Osteoblast (primary cell): ENCODE data around the gene PALD1. TPM values are rescaled to one million over a fixed set of nuclear protein-coding genes. Genes with fewer than 3 reads are reported as not detected.

ENCODE experiments used
- DNase-seq: peaks from one replicate; pipeline ENCODE4 v3.0.0; 2011; ENCODE audit warnings: low spot score, mixed read lengths; ENCODE audit not compliant: insufficient read length; ENCODE audit errors: missing footprints
- H2AFZ ChIP-seq: 2 replicates; pipeline ENCODE4 v1.6.0; 2011; ENCODE audit warnings: mild to moderate bottlenecking, low read length
- H3K27ac ChIP-seq: 2 replicates; pipeline ENCODE4 v1.5.1; 2011; ENCODE audit warnings: mild to moderate bottlenecking, low read depth, low read length, moderate library complexity
- H3K27me3 ChIP-seq: 2 replicates; pipeline ENCODE4 v1.6.0; 2012; ENCODE audit warnings: mild to moderate bottlenecking, control low read depth, inconsistent platforms, low read length, moderate library complexity; ENCODE audit not compliant: insufficient read depth
- H3K36me3 ChIP-seq: 2 replicates; pipeline ENCODE4 v1.5.1; 2011; ENCODE audit warnings: mild to moderate bottlenecking, low read length, control low read depth, moderate library complexity; ENCODE audit not compliant: insufficient read depth
- H3K4me1 ChIP-seq: 2 replicates; pipeline ENCODE4 v1.5.1; 2011; ENCODE audit warnings: mild to moderate bottlenecking, low read length, control low read depth, moderate library complexity; ENCODE audit not compliant: insufficient read depth
- H3K4me2 ChIP-seq: 2 replicates; pipeline ENCODE4 v1.6.0; 2011; ENCODE audit warnings: mild to moderate bottlenecking, low read length; ENCODE audit not compliant: insufficient read depth
- H3K4me3 ChIP-seq: fragments of 200-600 bp; sonication (generic); 3 replicates; pipeline ENCODE4 v1.5.1; 2012; ENCODE audit warnings: mild to moderate bottlenecking, low read length, inconsistent platforms; ENCODE audit not compliant: insufficient read depth
- H3K79me2 ChIP-seq: 2 replicates; pipeline ENCODE4 v1.6.0; 2012; ENCODE audit warnings: mild to moderate bottlenecking, low read length, control low read depth, inconsistent platforms; ENCODE audit not compliant: insufficient read depth
- H3K9me3 ChIP-seq: 2 replicates; pipeline ENCODE4 v1.5.1; 2011; ENCODE audit warnings: low read depth, low read length, control low read depth
- H4K20me1 ChIP-seq: 2 replicates; pipeline ENCODE4 v1.6.0; 2012; ENCODE audit warnings: mild to moderate bottlenecking, low read length, control low read depth; ENCODE audit not compliant: insufficient read depth
- CTCF ChIP-seq: IDR thresholded peaks from 2 replicates; pipeline ENCODE4 v1.5.1; 2011; ENCODE audit warnings: mild to moderate bottlenecking, low read depth, low read length, moderate library complexity; ENCODE audit errors: extremely low read depth
- total RNA-seq: library from RNA; depleted of rRNA; stranded (reverse); fragments of >200 nt; gene quantifications from 2 replicates; pipeline ENCODE4 v1.2.3, GENCODE V29; 2012

Gene PALD1
- total RNA-seq, 1 donor, result under 0.01 TPM

GRCh38 chr10:70477661-70478162 lies 855 bp upstream of the PALD1 start:
- no peak for TF ChIP-seq CTCF
- Histone ChIP-seq H3K4me2 (no peak overlapping the region), H3K36me3 (no peaks in the 10 kb centered on the region), H3K27me3 (peaks cover 38% of the 10 kb centered on the region), H2AFZ (no peak overlapping the region), H3K9me3 (no peaks in the 10 kb centered on the region), H4K20me1 (no peaks in the 10 kb centered on the region), H3K4me3 (peak overlapping the region; percentile 60), H3K79me2 (no peaks in the 10 kb centered on the region), H3K4me1 (no peaks in the 10 kb centered on the region), H3K27ac (no peak overlapping the region)
- DNase-seq, result peak; percentile 82

GRCh38 chr10:70479165-70479581 lies 606 bp downstream of the PALD1 start:
- H3K9me3 ChIP-seq, result no peaks in the 10 kb centered on the region
- H3K79me2 ChIP-seq, result no peaks in the 10 kb centered on the region
- H2AFZ ChIP-seq, result no peak overlapping the region
- peaks cover 36% of the 10 kb centered on the region for H3K27me3 ChIP-seq
- H3K4me1 ChIP-seq, result no peaks in the 10 kb centered on the region
- TF ChIP-seq CTCF, result no peak
- H3K27ac ChIP-seq, result no peak overlapping the region
- H3K36me3 ChIP-seq, result no peaks in the 10 kb centered on the region
- peak overlapping the region; percentile 58 for H3K4me2 ChIP-seq
- H4K20me1 ChIP-seq, result no peaks in the 10 kb centered on the region
- peak overlapping the region; percentile 60 for H3K4me3 ChIP-seq
- peak; percentile 80 for DNase-seq

GRCh38 chr10:70479626-70480238 lies 1.2 kb downstream of the PALD1 start:
- no peak overlapping the region for H3K4me2 ChIP-seq

More at GRCh38 chr10:70479626-70480238, 1.2 kb downstream of the PALD1 start:
- no peak overlapping the region for H3K4me3 ChIP-seq
- no peaks in the 10 kb centered on the region for H4K20me1 ChIP-seq
- TF ChIP-seq CTCF, result no peak
- no peaks in the 10 kb centered on the region for H3K36me3 ChIP-seq
- no peaks in the 10 kb centered on the region for H3K4me1 ChIP-seq
- no peak overlapping the region for H3K27ac ChIP-seq
- no peaks in the 10 kb centered on the region for H3K9me3 ChIP-seq
- peaks cover 36% of the 10 kb centered on the region for H3K27me3 ChIP-seq
- peak; percentile 80 for DNase-seq
- no peak overlapping the region for H2AFZ ChIP-seq
- H3K79me2 ChIP-seq, result no peaks in the 10 kb centered on the region
